Panc1 (cell line): ENCODE data around the gene LHFPL2. TPM values are rescaled to one million over a fixed set of nuclear protein-coding genes. Genes with fewer than 3 reads are reported as not detected.

Experiments used
- ATAC-seq: fragments of 200-7000 bp; cut with Tn5 transposase; 2 replicates; pipeline ENCODE4 v1.9.1; 2020; ENCODE audit warnings: mild to moderate bottlenecking, moderate library complexity
- BruUV-seq: library from RNA; stranded (reverse); fragments of 400-500 nt; replicated peaks from 2 replicates; lab custom pipeline; 2021; lab: Mats Ljungman, UMichigan
- CTCF ChIA-PET: fragments of 300-600 bp; sonication (Branson Sonifier 250); formaldehyde crosslinking; loops from one replicate; lab custom pipeline; 2022; ENCODE audit warnings: antibody characterized with exemption; lab: Charles Lee
- POLR2A ChIA-PET: fragments of 300-600 bp; sonication (Branson Sonifier 250); formaldehyde crosslinking; loops from one replicate; lab custom pipeline; 2022; ENCODE audit warnings: antibody characterized with exemption; lab: Charles Lee
- DNase-seq: peaks from one replicate; pipeline ENCODE4 v3.0.0-alpha.2; 2010; ENCODE audit warnings: low read depth, low spot score
- H3K27ac ChIP-seq: 2 replicates; pipeline ENCODE4 v1.5.1; 2011; ENCODE audit warnings: mild to moderate bottlenecking, low read length, inconsistent platforms
- H3K27me3 ChIP-seq: fragments of 200-500 bp; sonication (Bioruptor generic); 2 replicates; pipeline ENCODE4 v1.6.0; 2014; ENCODE audit warnings: low read length, inconsistent platforms; ENCODE audit not compliant: control insufficient read depth, insufficient read depth
- H3K36me3 ChIP-seq: fragments of 200-500 bp; sonication (Bioruptor generic); 2 replicates; pipeline ENCODE4 v1.5.1; 2014; ENCODE audit warnings: inconsistent platforms, mild to moderate bottlenecking, low read length, moderate library complexity; ENCODE audit not compliant: control insufficient read depth, insufficient read depth
- H3K4me1 ChIP-seq: 2 replicates; pipeline ENCODE4 v1.5.1; 2011; ENCODE audit warnings: inconsistent platforms, mild to moderate bottlenecking, low read length, moderate library complexity; ENCODE audit not compliant: control insufficient read depth, insufficient read depth
- H3K4me3 ChIP-seq, 2 experiments: 2 replicates each; pipeline ENCODE4 v1.5.1; 2011 to 2012; ENCODE audit warnings: low read depth in 2 of 2, low read length in 2 of 2, mild to moderate bottlenecking in 2 of 2, inconsistent platforms in 1 of 2, moderate library complexity in 1 of 2
- H3K9me3 ChIP-seq: fragments of 200-500 bp; sonication (Bioruptor generic); 2 replicates; pipeline ENCODE4 v1.5.1; 2014; ENCODE audit warnings: low read depth, mild to moderate bottlenecking, inconsistent platforms, low read length, moderate library complexity; ENCODE audit not compliant: control insufficient read depth, insufficient read depth
- POLR2AphosphoS5 ChIP-seq: IDR thresholded peaks from 2 replicates; pipeline ENCODE4 v1.6.1; 2012; ENCODE audit warnings: mild to moderate bottlenecking, low read depth, low read length, moderate library complexity
- SIN3A ChIP-seq: IDR thresholded peaks from 2 replicates; pipeline ENCODE4 v1.6.1; 2012; ENCODE audit warnings: low read depth, mild to moderate bottlenecking, low read length, moderate library complexity, borderline replicate concordance; ENCODE audit not compliant: insufficient read depth
- TCF7L2 ChIP-seq: IDR thresholded peaks from 2 replicates; pipeline ENCODE4 v1.6.1; 2011; ENCODE audit warnings: mild to moderate bottlenecking, low read depth, low read length, inconsistent platforms
- in situ Hi-C: cut with HindIII; loops from 2 replicates; pipeline ENCODE4 v1.10.0; 2016; ENCODE audit warnings: low sequenced_read_pairs, low pct_unique_long_range_greater_than_20kb
- intact Hi-C: fragments of 100-400 bp; cut with micrococcal nuclease; formaldehyde crosslinking; loops from one replicate; pipeline ENCODE4 v1.10.0; 2022; ENCODE audit not compliant: unreplicated experiment
- total RNA-seq: library from RNA; stranded (reverse); gene quantifications from one replicate; pipeline ENCODE4 v1.2.1, GENCODE V29; 2021; ENCODE audit not compliant: unreplicated experiment
- TF ChIP-seq, protein P1 (sequence below): fragments of 450-650 bp; IDR thresholded peaks from 2 replicates; pipeline ENCODE4 v1.5.1; 2017; ENCODE audit warnings: mild to moderate bottlenecking
- TF ChIP-seq, protein P2 (sequence below), 2 experiments: IDR thresholded peaks; 2 replicates each; pipeline ENCODE4 v1.6.1; 2011 to 2012; ENCODE audit warnings: low read depth in 2 of 2, control low read depth in 1 of 2, low read length in 1 of 2, mild to moderate bottlenecking in 1 of 2, moderate library complexity in 1 of 2; ENCODE audit not compliant: insufficient read depth in 1 of 2

Gene LHFPL2
- total RNA-seq, 1 experiment from 2014 or later, result 25.8 TPM

DNA sequence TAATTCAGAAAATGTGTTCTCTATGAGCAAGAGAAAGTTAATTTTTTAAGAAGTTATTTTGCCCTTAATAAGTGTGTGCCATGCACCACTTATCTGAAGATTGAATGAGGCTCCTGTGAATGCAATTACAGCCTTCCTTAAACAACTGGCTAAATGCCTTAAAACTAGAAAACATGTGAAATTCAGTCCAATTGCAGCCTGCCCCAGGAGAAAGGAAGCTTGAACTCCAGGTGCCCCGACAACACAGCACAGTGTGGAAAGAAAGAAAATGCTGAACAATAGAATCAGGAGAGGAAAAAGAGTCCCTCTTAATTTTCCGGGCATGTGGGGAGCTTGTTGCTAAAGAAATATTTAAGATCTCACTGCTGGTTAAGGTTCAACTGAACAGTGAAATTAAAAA lies 8.8 kb downstream of the LHFPL2 start:
- H3K4me1 ChIP-seq, result peaks cover 41% of the 10 kb centered on the region
- POLR2A ChIA-PET, result no interaction called here

GRCh38 chr5:78638973-78639669 lies 9.5 kb downstream of the LHFPL2 start:
- H3K27me3 ChIP-seq, result no peaks in the 10 kb centered on the region
- no peak for ATAC-seq
- DNase-seq, result no peak
- POLR2A ChIA-PET, result interaction anchor here (0.7 kb wide), 1 partner anchor 744 kb away, joined by 4 read pairs; no protein-coding TSS in a partner anchor
- no TSS peak for BruUV-seq
- CTCF ChIA-PET, result interaction anchor here (0.6 kb wide), 1 partner anchor 24 kb away, joined by 3 read pairs; no protein-coding TSS in a partner anchor
- no peaks in the 10 kb centered on the region for H3K9me3 ChIP-seq
- in situ Hi-C loops, result no loop called here
- TF ChIP-seq, protein P1, sequence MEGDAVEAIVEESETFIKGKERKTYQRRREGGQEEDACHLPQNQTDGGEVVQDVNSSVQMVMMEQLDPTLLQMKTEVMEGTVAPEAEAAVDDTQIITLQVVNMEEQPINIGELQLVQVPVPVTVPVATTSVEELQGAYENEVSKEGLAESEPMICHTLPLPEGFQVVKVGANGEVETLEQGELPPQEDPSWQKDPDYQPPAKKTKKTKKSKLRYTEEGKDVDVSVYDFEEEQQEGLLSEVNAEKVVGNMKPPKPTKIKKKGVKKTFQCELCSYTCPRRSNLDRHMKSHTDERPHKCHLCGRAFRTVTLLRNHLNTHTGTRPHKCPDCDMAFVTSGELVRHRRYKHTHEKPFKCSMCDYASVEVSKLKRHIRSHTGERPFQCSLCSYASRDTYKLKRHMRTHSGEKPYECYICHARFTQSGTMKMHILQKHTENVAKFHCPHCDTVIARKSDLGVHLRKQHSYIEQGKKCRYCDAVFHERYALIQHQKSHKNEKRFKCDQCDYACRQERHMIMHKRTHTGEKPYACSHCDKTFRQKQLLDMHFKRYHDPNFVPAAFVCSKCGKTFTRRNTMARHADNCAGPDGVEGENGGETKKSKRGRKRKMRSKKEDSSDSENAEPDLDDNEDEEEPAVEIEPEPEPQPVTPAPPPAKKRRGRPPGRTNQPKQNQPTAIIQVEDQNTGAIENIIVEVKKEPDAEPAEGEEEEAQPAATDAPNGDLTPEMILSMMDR, result no peak
- TF ChIP-seq POLR2AphosphoS5 (no peak), TCF7L2 (no peak), SIN3A (no peak)
- TF ChIP-seq, protein P2, sequence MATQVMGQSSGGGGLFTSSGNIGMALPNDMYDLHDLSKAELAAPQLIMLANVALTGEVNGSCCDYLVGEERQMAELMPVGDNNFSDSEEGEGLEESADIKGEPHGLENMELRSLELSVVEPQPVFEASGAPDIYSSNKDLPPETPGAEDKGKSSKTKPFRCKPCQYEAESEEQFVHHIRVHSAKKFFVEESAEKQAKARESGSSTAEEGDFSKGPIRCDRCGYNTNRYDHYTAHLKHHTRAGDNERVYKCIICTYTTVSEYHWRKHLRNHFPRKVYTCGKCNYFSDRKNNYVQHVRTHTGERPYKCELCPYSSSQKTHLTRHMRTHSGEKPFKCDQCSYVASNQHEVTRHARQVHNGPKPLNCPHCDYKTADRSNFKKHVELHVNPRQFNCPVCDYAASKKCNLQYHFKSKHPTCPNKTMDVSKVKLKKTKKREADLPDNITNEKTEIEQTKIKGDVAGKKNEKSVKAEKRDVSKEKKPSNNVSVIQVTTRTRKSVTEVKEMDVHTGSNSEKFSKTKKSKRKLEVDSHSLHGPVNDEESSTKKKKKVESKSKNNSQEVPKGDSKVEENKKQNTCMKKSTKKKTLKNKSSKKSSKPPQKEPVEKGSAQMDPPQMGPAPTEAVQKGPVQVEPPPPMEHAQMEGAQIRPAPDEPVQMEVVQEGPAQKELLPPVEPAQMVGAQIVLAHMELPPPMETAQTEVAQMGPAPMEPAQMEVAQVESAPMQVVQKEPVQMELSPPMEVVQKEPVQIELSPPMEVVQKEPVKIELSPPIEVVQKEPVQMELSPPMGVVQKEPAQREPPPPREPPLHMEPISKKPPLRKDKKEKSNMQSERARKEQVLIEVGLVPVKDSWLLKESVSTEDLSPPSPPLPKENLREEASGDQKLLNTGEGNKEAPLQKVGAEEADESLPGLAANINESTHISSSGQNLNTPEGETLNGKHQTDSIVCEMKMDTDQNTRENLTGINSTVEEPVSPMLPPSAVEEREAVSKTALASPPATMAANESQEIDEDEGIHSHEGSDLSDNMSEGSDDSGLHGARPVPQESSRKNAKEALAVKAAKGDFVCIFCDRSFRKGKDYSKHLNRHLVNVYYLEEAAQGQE (IDR thresholded peaks at IDR 0.05; ENCODE audit: insufficient read depth in 1 of 2, low read depth in 2 of 2, low read length in 1 of 2), result no peak
- H3K27ac ChIP-seq, result peak overlapping the region; percentile 80
- H3K4me3 ChIP-seq, result no peak overlapping the region
- no peaks in the 10 kb centered on the region for H3K36me3 ChIP-seq
- intact Hi-C loops, result loop anchor here (10.0 kb wide), 1 partner anchor 104 kb away; no protein-coding TSS in a partner anchor
- H3K4me1 ChIP-seq, result peaks cover 45% of the 10 kb centered on the region

More for the DNA sequence above, 8.8 kb downstream of the LHFPL2 start:
- no peak for ATAC-seq
- CTCF ChIA-PET, result interaction anchor here (0.6 kb wide), 1 partner anchor 23 kb away, joined by 3 read pairs; no protein-coding TSS in a partner anchor
- no peak overlapping the region for H3K4me3 ChIP-seq
- BruUV-seq, result no TSS peak
- no peaks in the 10 kb centered on the region for H3K36me3 ChIP-seq
- no peaks in the 10 kb centered on the region for H3K27me3 ChIP-seq
- peak overlapping the region; percentile 60; the same call in 1 of the 2 replicates for H3K27ac ChIP-seq
- intact Hi-C loops (loop anchor here (10.0 kb wide), 1 partner anchor 105 kb away; no protein-coding TSS in a partner anchor), in situ Hi-C loops (no loop called here)
- DNase-seq, result no peak
- TF ChIP-seq, protein P2 (IDR thresholded peaks at IDR 0.05; ENCODE audit: insufficient read depth in 1 of 2, low read depth in 2 of 2, low read length in 1 of 2), result no peak
- no peak for TF ChIP-seq TCF7L2
- TF ChIP-seq POLR2AphosphoS5, result no peak
- TF ChIP-seq SIN3A, result no peak
- TF ChIP-seq, protein P1, result no peak
- H3K9me3 ChIP-seq, result no peaks in the 10 kb centered on the region
